ENCODE data around the gene SIRPA.

The SIRPA gene

DNA sequence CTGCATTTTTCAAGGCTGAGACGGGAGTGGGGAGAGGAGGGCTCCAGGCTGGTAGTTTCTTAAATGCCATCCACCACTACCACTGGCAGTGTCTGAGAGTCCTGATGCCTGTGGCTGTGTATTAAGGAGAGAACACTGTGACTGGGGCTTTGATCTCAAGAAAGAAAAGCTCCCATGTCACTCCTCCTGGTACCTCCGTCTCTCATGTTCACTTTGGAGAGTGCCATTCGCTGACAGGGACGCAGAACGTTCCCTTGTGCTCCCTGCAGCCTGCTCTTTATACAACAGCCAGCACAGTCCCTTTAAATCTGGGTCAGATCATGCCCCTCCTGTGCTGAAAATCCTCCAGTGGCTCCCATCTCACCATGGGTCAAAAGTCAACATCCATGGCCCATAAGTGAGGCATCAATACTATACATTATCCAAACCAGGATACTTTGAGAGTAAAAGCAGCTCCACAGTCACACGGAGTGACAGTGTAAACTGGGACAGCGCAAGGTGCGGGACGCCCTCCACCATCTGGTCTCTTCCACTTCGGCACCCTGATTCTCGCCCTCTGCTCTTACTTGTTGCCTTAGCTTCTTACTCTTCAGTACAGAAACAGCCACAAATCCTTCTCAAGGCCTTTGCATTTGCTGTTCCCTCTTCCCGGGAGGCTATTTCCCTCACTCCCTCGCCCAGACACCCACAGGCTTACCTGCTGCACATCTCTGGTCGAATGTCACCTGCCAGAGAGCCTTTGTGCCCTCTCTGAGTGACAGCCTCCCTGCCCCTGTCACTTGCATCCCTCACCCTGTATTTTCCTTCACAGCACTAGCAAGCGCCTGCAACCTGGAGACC lies 78.6 kb downstream of the SIRPA start:
- WGBS, 2 experiments = 82 to 84% methylated on average over 15 of the region's 15 CpGs
- Histone ChIP-seq H3K36me3 (ENCODE audit: control insufficient read depth, insufficient read depth, low read length) (no peaks in the 10 kb centered on the region), H3K4me1 (ENCODE audit: control insufficient read depth, insufficient read depth, low read length) (peaks cover 28% of the 10 kb centered on the region), H3K4me3 (ENCODE audit: insufficient read depth, low read depth, low read length) (no peak overlapping the region), H3K9me3 (ENCODE audit: control insufficient read depth, low read length) (no peaks in the 10 kb centered on the region), H3K27ac (ENCODE audit: insufficient read depth, low read depth, low read length, poor library complexity, severe bottlenecking) (no peak overlapping the region), H3K27me3 (ENCODE audit: control insufficient read depth, insufficient read depth, low read length, poor library complexity, severe bottlenecking) (no peaks in the 10 kb centered on the region)

- Histone ChIP-seq H3K4me3 (ENCODE audit: insufficient read depth, low read depth, low read length) (no peak overlapping the region), H3K27me3 (ENCODE audit: control insufficient read depth, insufficient read depth, low read length, poor library complexity, severe bottlenecking) (no peaks in the 10 kb centered on the region), H3K9me3 (ENCODE audit: control insufficient read depth, low read length) (no peaks in the 10 kb centered on the region), H3K4me1 (ENCODE audit: control insufficient read depth, insufficient read depth, low read length) (peaks cover 20% of the 10 kb centered on the region), H3K36me3 (ENCODE audit: control insufficient read depth, insufficient read depth, low read length) (no peaks in the 10 kb centered on the region), H3K27ac (ENCODE audit: insufficient read depth, low read depth, low read length, poor library complexity, severe bottlenecking) (no peak overlapping the region)
- WGBS, 2 experiments = 90 to 92% methylated on average over 11 of the region's 11 CpGs
These were observed 80.1 kb downstream of the SIRPA start for GRCh38 chr20:1975291-1975690.

DNA sequence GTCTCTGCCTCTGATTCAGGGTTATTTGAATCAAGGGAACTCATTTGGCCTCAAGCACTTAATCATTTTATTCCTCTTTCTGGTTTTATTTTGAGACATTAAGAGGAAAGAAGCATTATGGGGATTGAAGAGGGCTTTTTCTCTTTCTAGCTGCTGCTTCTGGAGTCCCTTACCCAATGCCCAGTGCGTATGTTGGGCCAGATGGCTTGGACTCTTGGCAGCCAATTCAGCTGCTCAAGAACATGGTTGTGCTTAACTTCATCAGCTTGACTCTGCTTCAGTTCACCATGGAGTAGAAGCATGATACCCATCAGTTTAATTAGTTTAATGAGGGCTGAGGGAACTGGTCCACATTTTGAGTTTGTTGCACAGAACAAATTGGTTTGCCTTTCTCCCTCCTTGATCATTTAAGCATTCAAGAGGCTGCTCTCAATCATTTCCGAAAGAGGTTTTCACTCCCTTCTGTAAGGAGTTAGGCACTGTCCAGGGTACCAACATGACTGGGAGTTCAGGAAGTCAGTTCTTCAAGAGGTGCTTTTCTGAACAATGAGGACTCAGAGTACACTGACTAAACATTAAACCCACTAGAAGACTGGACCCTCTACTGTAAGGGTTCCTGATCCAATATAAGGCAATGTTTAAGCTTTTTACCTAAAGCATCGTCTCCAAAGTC lies 84.0 kb downstream of the SIRPA start:
- 85 to 86% methylated on average over 3 of the region's 3 CpGs for WGBS, 2 experiments
- no peaks in the 10 kb centered on the region for H3K27me3 ChIP-seq (ENCODE audit: control insufficient read depth, insufficient read depth, low read length, poor library complexity, severe bottlenecking)

DNA sequence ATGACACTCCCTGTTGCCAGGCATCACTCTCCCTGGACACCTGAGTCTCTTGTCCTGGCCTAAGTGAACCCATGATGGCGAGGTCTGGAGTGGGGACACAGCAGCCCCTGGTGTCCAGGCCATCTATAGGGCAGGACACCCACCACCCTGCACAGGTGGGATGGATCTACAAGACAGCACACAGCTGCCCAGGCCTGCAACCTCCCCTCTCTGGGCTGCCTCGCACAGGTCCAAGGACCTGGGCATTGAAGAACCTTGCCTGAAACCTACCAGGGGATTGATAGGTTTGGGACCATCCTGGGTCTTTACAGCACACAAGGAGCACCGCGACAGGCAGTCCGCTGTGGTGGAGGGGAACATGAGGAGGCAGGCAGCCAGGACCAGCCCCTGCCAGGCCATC lies 87.5 kb downstream of the SIRPA start:
- no peaks in the 10 kb centered on the region for H3K4me1 ChIP-seq (ENCODE audit: control insufficient read depth, insufficient read depth, low read length)
- no peaks in the 10 kb centered on the region for H3K9me3 ChIP-seq (ENCODE audit: control insufficient read depth, low read length)
- H3K36me3 ChIP-seq (ENCODE audit: control insufficient read depth, insufficient read depth, low read length) = no peaks in the 10 kb centered on the region
- no peak overlapping the region for H3K4me3 ChIP-seq (ENCODE audit: insufficient read depth, low read depth, low read length)
- H3K27ac ChIP-seq (ENCODE audit: insufficient read depth, low read depth, low read length, poor library complexity, severe bottlenecking) = no peak overlapping the region
- H3K27me3 ChIP-seq (ENCODE audit: control insufficient read depth, insufficient read depth, low read length, poor library complexity, severe bottlenecking) = no peaks in the 10 kb centered on the region
- 85 to 90% methylated on average over 5 of the region's 5 CpGs for WGBS, 2 experiments

More for the DNA sequence above, 84.0 kb downstream of the SIRPA start:
- no peak overlapping the region for H3K27ac ChIP-seq (ENCODE audit: insufficient read depth, low read depth, low read length, poor library complexity, severe bottlenecking)
- H3K9me3 ChIP-seq (ENCODE audit: control insufficient read depth, low read length) = no peaks in the 10 kb centered on the region
- no peaks in the 10 kb centered on the region for H3K36me3 ChIP-seq (ENCODE audit: control insufficient read depth, insufficient read depth, low read length)
- no peak overlapping the region for H3K4me3 ChIP-seq (ENCODE audit: insufficient read depth, low read depth, low read length)
- H3K4me1 ChIP-seq (ENCODE audit: control insufficient read depth, insufficient read depth, low read length) = peaks cover 7% of the 10 kb centered on the region

DNA sequence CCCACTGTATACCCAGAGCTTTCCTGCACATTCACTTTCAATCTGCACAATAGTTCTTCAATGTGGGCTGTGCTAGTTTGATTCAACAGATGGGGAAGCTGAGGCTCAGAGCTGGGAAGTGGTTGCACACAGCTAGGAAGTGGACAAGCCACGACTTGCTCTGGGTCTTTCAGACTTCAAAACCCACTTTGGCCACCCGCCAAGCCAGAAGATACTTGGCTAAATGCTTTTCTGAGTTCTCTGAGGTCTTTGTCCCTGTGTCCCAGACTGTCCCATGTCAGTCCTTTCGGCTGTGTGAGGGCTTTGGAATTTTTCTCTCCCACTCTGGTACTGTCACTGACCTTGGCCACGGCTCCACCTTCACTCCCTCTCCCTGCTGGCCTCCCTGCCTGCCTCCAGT lies 88.1 kb downstream of the SIRPA start:
- H3K4me1 ChIP-seq (ENCODE audit: control insufficient read depth, insufficient read depth, low read length) = no peaks in the 10 kb centered on the region
- no peaks in the 10 kb centered on the region for H3K9me3 ChIP-seq (ENCODE audit: control insufficient read depth, low read length)
- no peak overlapping the region for H3K27ac ChIP-seq (ENCODE audit: insufficient read depth, low read depth, low read length, poor library complexity, severe bottlenecking)
- no peaks in the 10 kb centered on the region for H3K27me3 ChIP-seq (ENCODE audit: control insufficient read depth, insufficient read depth, low read length, poor library complexity, severe bottlenecking)
- WGBS, 2 experiments = 82 to 85% methylated on average over 4 of the region's 4 CpGs
- no peaks in the 10 kb centered on the region for H3K36me3 ChIP-seq (ENCODE audit: control insufficient read depth, insufficient read depth, low read length)
- no peak overlapping the region for H3K4me3 ChIP-seq (ENCODE audit: insufficient read depth, low read depth, low read length)

DNA sequence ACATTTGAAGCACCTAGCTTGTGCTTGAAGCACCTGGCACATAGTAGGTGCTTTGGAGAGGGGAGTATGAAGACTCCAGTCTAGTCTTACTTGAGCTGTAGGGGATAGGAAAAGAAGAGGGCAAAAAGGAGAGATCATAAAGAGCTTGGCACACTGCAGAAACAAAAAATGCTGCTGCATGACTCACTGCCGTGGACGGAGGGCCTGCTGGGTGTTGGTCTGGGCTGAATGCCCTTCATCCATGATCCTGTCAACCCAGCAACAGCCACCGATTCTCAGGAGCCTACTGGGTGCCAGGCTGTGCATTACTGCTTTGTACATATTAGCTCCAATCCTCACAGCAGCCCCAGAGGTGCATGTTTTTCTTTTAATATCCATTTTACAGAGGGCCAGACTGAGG lies 92.6 kb downstream of the SIRPA start:
- Histone ChIP-seq H3K36me3 (ENCODE audit: control insufficient read depth, insufficient read depth, low read length) (no peaks in the 10 kb centered on the region), H3K4me1 (ENCODE audit: control insufficient read depth, insufficient read depth, low read length) (peaks cover 5% of the 10 kb centered on the region), H3K4me3 (ENCODE audit: insufficient read depth, low read depth, low read length) (no peak overlapping the region), H3K27ac (ENCODE audit: insufficient read depth, low read depth, low read length, poor library complexity, severe bottlenecking) (no peak overlapping the region), H3K27me3 (ENCODE audit: control insufficient read depth, insufficient read depth, low read length, poor library complexity, severe bottlenecking) (no peaks in the 10 kb centered on the region), H3K9me3 (ENCODE audit: control insufficient read depth, low read length) (no peaks in the 10 kb centered on the region)
- 88 to 92% methylated on average over 3 of the region's 3 CpGs for WGBS, 2 experiments

Measured in ectodermal cell (in vitro differentiated cells).